Small intestine (tissue), 7 donors: ENCODE results near the gene ALG12. TPM values are rescaled to one million over a fixed set of nuclear protein-coding genes. Genes with fewer than 3 reads are reported as not detected.

Experiments
- DNase-seq, 2 donors: peaks; one replicate each; pipeline versions ENCODE4 v3.0.0 to v3.0.0-alpha.2; 2013
- FAIRE-seq: peaks from 2 replicates; lab custom pipeline; 2012; peaks lifted over from hg19 to GRCh38; lab: Jason Lieb, UNC
- H3K27ac ChIP-seq, 3 donors: one replicate each; pipeline ENCODE4 v1.5.1; 2013; ENCODE audit warnings: low read length in 2 of 3, mild to moderate bottlenecking in 2 of 3, control low read depth in 1 of 3, inconsistent platforms in 1 of 3, low read depth in 1 of 3, moderate library complexity in 1 of 3
- H3K27me3 ChIP-seq, 3 donors: one replicate each; pipeline ENCODE4 v1.6.1; 2013; ENCODE audit warnings: low read length in 3 of 3, inconsistent platforms in 1 of 3; ENCODE audit not compliant: control insufficient read depth in 3 of 3, insufficient read depth in 3 of 3
- H3K36me3 ChIP-seq, 3 donors: one replicate each; pipeline ENCODE4 v1.6.1; 2013; ENCODE audit warnings: low read length in 3 of 3, inconsistent platforms in 1 of 3, low read depth in 1 of 3, mild to moderate bottlenecking in 1 of 3, moderate library complexity in 1 of 3; ENCODE audit not compliant: control insufficient read depth in 3 of 3, insufficient read depth in 2 of 3
- H3K4me1 ChIP-seq, 3 donors: one replicate each; pipeline ENCODE4 v1.6.1; 2013; ENCODE audit warnings: low read length in 2 of 3, inconsistent platforms in 1 of 3, low read depth in 1 of 3, mild to moderate bottlenecking in 1 of 3, moderate library complexity in 1 of 3; ENCODE audit not compliant: control insufficient read depth in 3 of 3, insufficient read depth in 2 of 3
- H3K4me3 ChIP-seq, 3 donors: one replicate each; pipeline ENCODE4 v1.5.1; 2013; ENCODE audit warnings: low read length in 3 of 3, control low read depth in 1 of 3, inconsistent platforms in 1 of 3, low read depth in 1 of 3, mild to moderate bottlenecking in 1 of 3, moderate library complexity in 1 of 3
- H3K9me3 ChIP-seq, 2 donors: one replicate each; pipeline ENCODE4 v1.6.1; 2013; ENCODE audit warnings: low read depth in 1 of 2, low read length in 1 of 2; ENCODE audit not compliant: control insufficient read depth in 2 of 2, insufficient read depth in 1 of 2
- WGBS, 3 donors: extraction: QIAGEN DNeasy Blood & Tissue Kit; methylation state at CpG; one replicate each; pipeline ENCODE4 v1.1.7; 2013; 5-methylcytosine and 5-hydroxymethylcytosine counted together
- polyA plus RNA-seq, 4 donors: library from polyadenylated mRNA; stranded (reverse) in 3 of 4; unstranded in 1 of 4; fragments of 200-250 nt in 3 of 4; fragments of 120-200 nt in 1 of 4; gene quantifications; one replicate each; pipeline versions ENCODE4 v1.2.1 to v1.2.3, GENCODE V29; 2013
- donor health status: healthy with polysubstance abuse.
- donor health status: control.
- donor health status: control.
- donor health status: Bipolar disorder and iron deficiency.
- donor health status: healthy.

ALG12 gene
- polyA plus RNA-seq, 4 donors, result 9.4 to 31.6 (median 12.4) TPM

GRCh38 chr22:49910229-49911155 is 7.7 kb downstream of the ALG12 start:
- no peak overlapping the region for H3K27ac ChIP-seq
- no peaks in the 10 kb centered on the region for H3K9me3 ChIP-seq
- no peaks in the 10 kb centered on the region for H3K4me1 ChIP-seq
- no peaks in the 10 kb centered on the region for H3K27me3 ChIP-seq
- FAIRE-seq (no peak), DNase-seq (no peak)
- H3K4me3 ChIP-seq, result no peak overlapping the region
- 90 to 93% (median 92%) methylated on average over 27 of the region's 27 CpGs for WGBS, 3 donors
- peaks cover 4 to 71% (median 18%) of the 10 kb centered on the region in 3 donors for H3K36me3 ChIP-seq

GRCh38 chr22:49909476-49910205 is 8.6 kb downstream of the ALG12 start:
- no peak overlapping the region for H3K4me3 ChIP-seq
- no peak for FAIRE-seq
- H3K36me3 ChIP-seq, result peaks cover 4 to 75% (median 18%) of the 10 kb centered on the region in 3 donors
- WGBS, 3 donors, result 94 to 97% (median 96%) methylated on average over 23 of the region's 23 CpGs
- no peak overlapping the region for H3K27ac ChIP-seq
- DNase-seq, result no peak
- no peaks in the 10 kb centered on the region for H3K9me3 ChIP-seq
- H3K27me3 ChIP-seq, result no peaks in the 10 kb centered on the region
- H3K4me1 ChIP-seq, result no peaks in the 10 kb centered on the region

GRCh38 chr22:49907807-49908206 is 10.4 kb downstream of the ALG12 start:
- H3K9me3 ChIP-seq, result no peaks in the 10 kb centered on the region
- peaks cover 6 to 75% (median 21%) of the 10 kb centered on the region in 3 donors for H3K36me3 ChIP-seq
- no peak overlapping the region for H3K27ac ChIP-seq
- no peak overlapping the region for H3K4me3 ChIP-seq
- WGBS, 3 donors, result 96 to 97% (median 96%) methylated on average over 19 of the region's 19 CpGs
- no peak for FAIRE-seq
- no peaks in the 10 kb centered on the region for H3K27me3 ChIP-seq
- no peak for DNase-seq
- no peaks in the 10 kb centered on the region for H3K4me1 ChIP-seq

- Histone ChIP-seq H3K4me1 (no peaks in the 10 kb centered on the region), H3K36me3 (peaks cover 4 to 68% (median 17%) of the 10 kb centered on the region in 3 donors), H3K4me3 (no peak overlapping the region), H3K27me3 (no peaks in the 10 kb centered on the region), H3K27ac (no peak overlapping the region), H3K9me3 (no peaks in the 10 kb centered on the region)
- FAIRE-seq (no peak), DNase-seq (no peak)
- 92 to 95% (median 95%) methylated on average over 12 to 14 of the region's 14 CpGs for WGBS, 3 donors
Observed at GRCh38 chr22:49906799-49907290, 11.4 kb downstream of the ALG12 start.

- Histone ChIP-seq H3K36me3 (peaks cover 4 to 73% (median 14%) of the 10 kb centered on the region in 3 donors), H3K27me3 (no peaks in the 10 kb centered on the region), H3K4me1 (no peaks in the 10 kb centered on the region), H3K27ac (no peak overlapping the region), H3K9me3 (no peaks in the 10 kb centered on the region), H3K4me3 (no peak overlapping the region)
- 96 to 98% (median 98%) methylated on average over 27 to 28 of the region's 28 CpGs for WGBS, 3 donors
- FAIRE-seq (no peak), DNase-seq (no peak)
Observed at GRCh38 chr22:49906071-49906798, 12.0 kb downstream of the ALG12 start.

- FAIRE-seq (no peak), DNase-seq (no peak)
- Histone ChIP-seq H3K36me3 (peaks cover 4 to 74% (median 10%) of the 10 kb centered on the region in 3 donors), H3K27me3 (no peaks in the 10 kb centered on the region), H3K27ac (no peak overlapping the region), H3K4me1 (no peaks in the 10 kb centered on the region), H3K9me3 (no peaks in the 10 kb centered on the region), H3K4me3 (no peak overlapping the region)
- WGBS, 3 donors, result 95 to 98% (median 95%) methylated on average over 18 of the region's 18 CpGs
Observed at GRCh38 chr22:49905465-49905864, 12.8 kb downstream of the ALG12 start.

- FAIRE-seq (no peak), DNase-seq (no peak)
- Histone ChIP-seq H3K4me3 (no peak overlapping the region), H3K4me1 (no peaks in the 10 kb centered on the region), H3K27me3 (no peaks in the 10 kb centered on the region), H3K36me3 (peaks cover 4 to 69% (median 10%) of the 10 kb centered on the region in 3 donors), H3K9me3 (no peaks in the 10 kb centered on the region), H3K27ac (no peak overlapping the region)
- 88 to 94% (median 92%) methylated on average over 11 of the region's 11 CpGs for WGBS, 3 donors
Observed at GRCh38 chr22:49904040-49904369, 14.2 kb downstream of the ALG12 start.
